ENCODE measurements around the gene SLC49A4. TPM values are rescaled to one million over a fixed set of nuclear protein-coding genes. Genes with fewer than 3 reads are reported as not detected.

SLC49A4 gene
- total RNA-seq, 2 experiments from 2014 or later, result 2.4 TPM

DNA sequence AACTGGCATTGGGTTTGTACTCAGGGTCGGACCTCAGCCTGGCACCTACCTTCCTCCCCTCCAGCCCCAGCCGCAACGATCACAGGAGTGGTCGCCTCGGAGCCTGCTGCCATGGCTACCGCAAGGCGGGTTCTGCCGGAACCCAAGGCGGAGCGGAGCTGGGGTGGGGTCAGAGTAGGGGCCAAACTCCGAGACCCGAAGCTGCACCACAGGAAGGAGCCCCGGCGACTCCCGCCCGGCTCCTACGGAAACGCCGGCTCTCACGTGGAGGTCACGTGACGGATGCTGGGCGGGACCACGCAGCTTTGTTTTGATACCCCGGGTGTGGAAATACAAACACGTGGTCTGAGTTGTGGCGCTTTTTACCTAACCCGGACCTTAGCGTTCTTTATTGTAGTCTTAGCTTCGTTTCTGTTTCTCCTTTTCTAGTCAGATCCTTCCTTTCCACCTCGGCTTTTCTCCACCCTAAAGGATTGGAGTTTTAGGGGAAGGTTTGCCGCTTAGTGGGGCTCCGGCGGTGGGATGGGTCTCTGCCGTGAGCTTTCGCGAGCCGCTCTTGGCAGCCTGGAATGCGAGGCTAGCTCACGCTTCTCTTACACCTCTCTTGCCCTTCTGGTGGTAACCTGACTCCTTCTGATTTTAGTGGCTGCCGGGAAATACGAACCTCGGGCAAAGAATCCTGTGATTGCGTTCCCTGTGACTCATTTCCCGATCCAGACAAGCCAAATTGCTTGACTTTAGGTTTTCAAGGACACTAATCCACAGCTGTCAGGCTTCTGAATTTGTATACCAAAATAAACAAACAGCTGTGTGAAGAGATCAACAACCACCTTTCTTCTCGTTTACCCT, 1.1 kb upstream of the SLC49A4 start, which contains the start of gene HSPBAP1:
HSPBAP1 (minus strand) TSS at position 264 of the 849 bp plus-strand sequence; CDS start at position 113, 151 bp downstream.
- DNase-seq, result peak; percentile 92
- H3K4me3 Mint-ChIP-seq, result peak within 1 kb of the TSS; percentile 82
- peak within 1 kb of the TSS; percentile 70 for H3K27ac Mint-ChIP-seq
- CTCF ChIA-PET, result interaction anchor here (0.6 to 1.2 kb wide), 3 partner anchors 39 to 778 kb away, joined by 3 to 6 read pairs (median 3); no protein-coding TSS in a partner anchor
- H3K4me1 Mint-ChIP-seq, result peaks cover 33% of the 10 kb centered on the region
- no peaks in the 10 kb centered on the region for H3K9me3 Mint-ChIP-seq
- no peaks in the 10 kb centered on the region for H3K27me3 Mint-ChIP-seq
- POLR2A ChIA-PET, result interaction anchor here (0.7 to 1.7 kb wide), 12 partner anchors 9 to 1133 kb away, joined by 3 to 8 read pairs (median 3); partner anchors contain the start of genes DTX3L, HCLS1, PARP14 and PARP9
- no peaks in the 10 kb centered on the region for H3K36me3 Mint-ChIP-seq (ENCODE audit: low read depth)

DNA sequence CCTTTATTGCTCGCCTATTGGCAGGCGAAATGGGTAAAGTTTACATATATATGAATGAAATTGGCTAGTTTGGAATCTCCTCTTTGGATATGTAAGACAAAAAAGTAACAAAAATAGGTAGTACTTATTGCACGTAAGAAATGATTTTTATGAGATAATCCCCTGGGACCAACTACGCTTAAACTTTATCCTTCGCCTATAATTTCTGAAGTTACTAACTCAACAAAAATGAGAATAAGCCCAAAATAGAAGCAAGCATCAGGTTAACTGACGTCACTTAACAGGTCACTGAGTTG, 438 bp upstream of the SLC49A4 start:
- H3K4me3 Mint-ChIP-seq, result peak overlapping the region; percentile 82
- no peaks in the 10 kb centered on the region for H3K9me3 Mint-ChIP-seq
- no peak for DNase-seq
- POLR2A ChIA-PET, result interaction anchor here (0.9 to 1.8 kb wide), 5 partner anchors 10 to 378 kb away, joined by 3 to 8 read pairs (median 3); partner anchors contain the start of genes DTX3L and PARP9
- peak overlapping the region; percentile 70 for H3K27ac Mint-ChIP-seq
- H3K4me1 Mint-ChIP-seq, result peaks cover 33% of the 10 kb centered on the region
- CTCF ChIA-PET, result interaction anchor here (0.6 to 1.2 kb wide), 2 partner anchors 492 to 778 kb away, joined by 3 read pairs; no protein-coding TSS in a partner anchor
- no peaks in the 10 kb centered on the region for H3K27me3 Mint-ChIP-seq
- no peaks in the 10 kb centered on the region for H3K36me3 Mint-ChIP-seq (ENCODE audit: low read depth)

DNA sequence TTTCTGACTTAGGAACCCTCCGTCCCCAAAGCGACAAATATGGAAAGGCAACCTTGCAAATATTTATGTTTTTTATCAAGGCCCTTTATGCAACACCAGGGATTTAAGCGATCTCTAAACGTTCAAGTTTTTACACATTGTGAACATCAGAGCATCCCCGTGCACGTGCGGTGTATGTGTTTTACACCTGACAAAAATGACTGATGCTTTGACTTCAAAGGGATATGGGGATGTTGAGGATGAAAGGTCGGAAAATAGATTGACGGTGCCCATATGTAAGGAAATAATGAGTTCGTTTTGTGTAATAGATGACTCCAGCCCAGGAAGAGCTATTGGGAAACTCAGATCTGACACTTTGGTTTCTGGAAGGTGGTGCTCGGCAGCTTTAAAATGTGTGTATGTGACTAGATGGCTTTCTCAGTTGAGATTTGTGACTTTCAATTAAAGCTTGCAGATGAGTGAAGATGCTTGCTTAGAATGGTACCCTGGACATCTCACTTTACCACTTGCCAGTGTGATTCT, 866 bp downstream of the SLC49A4 start:
- Mint-ChIP-seq H3K4me1 (peaks cover 33% of the 10 kb centered on the region), H3K36me3 (ENCODE audit: low read depth) (no peaks in the 10 kb centered on the region), H3K27me3 (no peaks in the 10 kb centered on the region), H3K27ac (no peak overlapping the region), H3K9me3 (no peaks in the 10 kb centered on the region), H3K4me3 (peak overlapping the region; percentile 66)
- CTCF ChIA-PET, result no interaction called here
- no peak for DNase-seq
- POLR2A ChIA-PET, result interaction anchor here (1.8 kb wide), 1 partner anchor 40 kb away, joined by 3 read pairs; no protein-coding TSS in a partner anchor

DNA sequence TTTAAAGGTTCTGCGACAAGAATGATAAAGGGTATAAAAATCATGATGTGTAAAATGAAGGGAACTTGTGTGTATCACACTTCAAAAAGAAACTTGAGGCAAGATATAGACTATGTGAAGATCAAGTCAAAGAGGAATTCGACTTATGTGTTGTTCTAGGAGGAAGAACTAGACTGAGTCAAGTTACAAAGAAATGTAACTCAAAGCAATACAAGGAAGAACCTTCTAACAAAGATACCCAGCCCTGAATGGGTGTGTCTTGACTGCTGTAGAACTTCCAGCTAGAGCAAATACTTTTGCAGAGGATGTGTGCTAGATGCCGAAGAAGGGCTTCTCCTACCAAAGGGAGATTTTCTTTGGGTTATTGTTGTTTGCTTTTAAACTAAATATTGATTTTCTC, 2.4 kb downstream of the SLC49A4 start:
- Mint-ChIP-seq H3K4me1 (peaks cover 33% of the 10 kb centered on the region), H3K36me3 (ENCODE audit: low read depth) (peaks cover 3% of the 10 kb centered on the region), H3K27ac (peak overlapping the region; percentile 0), H3K9me3 (peaks cover 3% of the 10 kb centered on the region), H3K27me3 (no peaks in the 10 kb centered on the region), H3K4me3 (no peak overlapping the region)
- POLR2A ChIA-PET, result no interaction called here
- CTCF ChIA-PET, result no interaction called here
- no peak for DNase-seq

DNA sequence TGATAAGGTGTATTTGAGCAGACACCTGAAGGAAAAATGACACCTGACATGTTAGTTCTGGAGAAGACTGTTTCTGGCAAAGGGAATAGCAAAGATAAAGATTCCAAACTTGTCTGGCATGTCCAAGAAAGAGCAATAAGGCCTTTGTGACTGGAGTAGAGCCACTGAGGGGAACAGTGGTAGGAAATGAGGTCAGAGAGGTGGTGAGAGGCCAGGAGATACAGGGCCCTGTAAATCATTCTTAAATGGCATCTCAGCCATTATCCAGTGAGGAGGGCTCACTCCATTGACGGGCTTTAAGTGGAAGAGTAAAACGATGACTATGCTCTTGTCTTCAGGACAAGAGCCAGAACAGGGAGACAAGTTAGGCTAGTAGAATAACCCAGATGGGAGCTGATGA, 4.5 kb downstream of the SLC49A4 start:
- H3K36me3 Mint-ChIP-seq (ENCODE audit: low read depth), result peaks cover 14% of the 10 kb centered on the region
- no peak for DNase-seq
- H3K4me3 Mint-ChIP-seq, result no peak overlapping the region
- H3K9me3 Mint-ChIP-seq, result peaks cover 15% of the 10 kb centered on the region
- no peak overlapping the region for H3K27ac Mint-ChIP-seq
- ChIA-PET POLR2A (no interaction called here), CTCF (no interaction called here)
- no peaks in the 10 kb centered on the region for H3K27me3 Mint-ChIP-seq
- peaks cover 32% of the 10 kb centered on the region for H3K4me1 Mint-ChIP-seq

DNA sequence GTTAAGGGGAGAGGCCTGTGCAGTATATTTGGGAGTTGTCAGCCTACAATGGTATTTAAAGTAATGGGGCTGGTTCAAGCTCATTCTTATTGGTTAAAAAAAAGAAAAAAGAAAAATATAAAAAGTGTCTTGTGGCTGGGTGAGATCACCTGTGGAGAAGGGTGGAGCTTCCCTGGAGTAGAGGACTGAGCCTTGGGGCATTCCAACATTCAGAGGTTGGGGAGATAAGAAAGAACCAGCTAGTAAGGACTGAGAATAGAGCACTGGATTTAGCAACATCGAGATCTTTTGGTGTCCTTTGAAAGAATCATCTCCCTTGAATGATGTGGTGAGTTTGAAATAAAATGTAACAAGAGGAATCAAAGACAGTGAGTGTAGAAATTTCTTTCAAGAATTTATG, 5.2 kb downstream of the SLC49A4 start:
- ChIA-PET CTCF (no interaction called here), POLR2A (no interaction called here)
- Mint-ChIP-seq H3K27me3 (no peaks in the 10 kb centered on the region), H3K4me3 (no peak overlapping the region), H3K27ac (no peak overlapping the region), H3K36me3 (ENCODE audit: low read depth) (peaks cover 14% of the 10 kb centered on the region), H3K9me3 (peaks cover 15% of the 10 kb centered on the region), H3K4me1 (peaks cover 27% of the 10 kb centered on the region)
- no peak for DNase-seq

DNA sequence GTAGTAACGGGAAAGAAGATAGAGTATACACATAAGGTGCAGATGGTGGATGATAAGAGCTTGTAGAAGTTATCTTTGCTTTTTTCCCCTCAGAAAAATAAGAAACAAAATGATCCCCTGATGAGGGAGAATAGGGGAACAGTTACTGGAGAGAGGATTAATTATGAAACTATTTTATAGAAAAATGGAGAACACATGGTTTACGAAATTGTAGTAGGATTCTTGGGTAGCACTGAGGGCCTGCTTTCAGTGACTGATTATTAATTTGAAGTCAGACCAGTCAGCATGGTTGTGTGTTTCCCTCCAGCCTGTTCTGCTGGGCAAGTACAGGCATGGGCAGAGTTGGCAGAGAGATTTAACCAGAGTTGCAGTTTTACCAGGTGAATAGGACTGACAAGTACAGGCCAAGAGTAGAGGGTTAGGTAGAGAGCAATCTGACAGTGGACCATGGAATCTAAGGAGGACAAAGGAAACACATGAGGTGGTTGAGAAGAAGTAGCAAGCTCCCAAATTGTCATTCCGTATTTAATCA, 5.9 kb downstream of the SLC49A4 start:
- peaks cover 14% of the 10 kb centered on the region for H3K36me3 Mint-ChIP-seq (ENCODE audit: low read depth)
- peaks cover 15% of the 10 kb centered on the region for H3K9me3 Mint-ChIP-seq
- no peaks in the 10 kb centered on the region for H3K27me3 Mint-ChIP-seq
- H3K4me3 Mint-ChIP-seq, result no peak overlapping the region
- no peak for DNase-seq
- peaks cover 24% of the 10 kb centered on the region for H3K4me1 Mint-ChIP-seq
- ChIA-PET POLR2A (no interaction called here), CTCF (no interaction called here)
- H3K27ac Mint-ChIP-seq, result no peak overlapping the region

DNA sequence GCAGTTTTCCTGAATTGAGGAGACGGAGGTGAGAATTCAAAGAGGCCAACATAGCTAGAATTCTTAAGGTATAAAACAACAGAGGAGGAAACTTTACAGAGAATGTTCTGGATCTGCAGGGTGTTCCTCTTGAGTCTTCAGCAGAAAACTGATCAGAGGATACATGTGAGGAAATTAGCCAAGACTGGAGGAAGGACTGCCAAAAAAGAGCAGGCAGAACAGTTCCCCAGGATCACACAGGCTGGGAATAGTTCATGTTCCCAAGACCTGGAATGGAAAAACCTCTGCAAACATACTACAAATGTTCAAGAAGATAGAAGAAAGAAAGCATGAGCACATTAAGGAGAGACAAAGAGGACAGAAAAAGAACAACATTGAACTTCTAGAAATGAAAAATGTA, 7.5 kb downstream of the SLC49A4 start:
- POLR2A ChIA-PET, result no interaction called here
- DNase-seq, result no peak
- peaks cover 15% of the 10 kb centered on the region for H3K9me3 Mint-ChIP-seq
- no peaks in the 10 kb centered on the region for H3K27me3 Mint-ChIP-seq
- peaks cover 11% of the 10 kb centered on the region for H3K4me1 Mint-ChIP-seq
- H3K27ac Mint-ChIP-seq, result no peak overlapping the region
- CTCF ChIA-PET, result no interaction called here
- peaks cover 16% of the 10 kb centered on the region for H3K36me3 Mint-ChIP-seq (ENCODE audit: low read depth)
- no peak overlapping the region for H3K4me3 Mint-ChIP-seq

DNA sequence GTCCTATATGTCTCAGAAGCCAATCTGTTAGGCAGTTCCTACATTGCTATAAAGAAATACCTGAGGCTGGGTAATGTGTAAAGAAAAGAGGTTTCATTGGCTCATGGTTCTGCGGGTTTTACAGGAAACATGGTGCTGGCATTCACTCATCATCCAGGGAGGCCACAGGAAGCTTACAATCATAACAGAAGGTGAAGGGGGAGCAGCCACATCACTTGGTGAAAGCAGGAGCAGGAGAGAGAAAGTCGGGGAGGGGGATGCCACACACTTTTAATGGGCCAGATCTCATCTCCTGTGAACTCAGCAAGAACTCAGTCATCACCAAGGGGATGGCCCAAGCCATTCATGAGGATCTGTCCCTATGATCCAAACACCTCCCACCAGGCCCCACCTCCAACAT, 9.1 kb downstream of the SLC49A4 start:
- Mint-ChIP-seq H3K27ac (no peak overlapping the region), H3K36me3 (ENCODE audit: low read depth) (peaks cover 26% of the 10 kb centered on the region), H3K4me3 (no peak overlapping the region), H3K4me1 (peaks cover 8% of the 10 kb centered on the region), H3K9me3 (peaks cover 15% of the 10 kb centered on the region), H3K27me3 (no peaks in the 10 kb centered on the region)
- POLR2A ChIA-PET, result interaction anchor here (1.7 kb wide), 1 partner anchor 10 kb away, joined by 5 read pairs; the partner anchor contains the start of gene HSPBAP1
- CTCF ChIA-PET, result no interaction called here
- no peak for DNase-seq

DNA sequence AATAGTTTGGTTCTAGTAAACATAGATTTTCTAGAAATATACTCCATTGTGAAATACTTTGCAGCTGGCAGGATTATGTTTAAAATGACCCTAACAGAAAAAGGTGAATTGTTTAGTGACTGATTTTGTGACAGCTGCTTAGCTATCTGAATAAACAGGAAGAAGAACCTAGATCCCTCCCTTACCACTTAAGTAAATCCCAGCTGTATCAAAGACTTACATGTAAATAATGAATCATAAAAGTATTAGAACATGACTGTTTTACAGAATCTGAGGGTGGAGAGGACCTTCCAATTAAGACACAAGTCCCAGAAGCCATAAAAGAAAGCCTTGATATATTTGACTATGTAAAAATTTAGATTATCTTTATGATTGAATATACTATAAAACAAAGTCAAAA, 15.9 kb downstream of the SLC49A4 start:
- no peak for DNase-seq
- Mint-ChIP-seq H3K4me3 (no peak overlapping the region), H3K36me3 (ENCODE audit: low read depth) (peaks cover 13% of the 10 kb centered on the region), H3K27me3 (no peaks in the 10 kb centered on the region), H3K27ac (no peak overlapping the region), H3K9me3 (no peaks in the 10 kb centered on the region), H3K4me1 (no peaks in the 10 kb centered on the region)
- ChIA-PET CTCF (no interaction called here), POLR2A (no interaction called here)

DNA sequence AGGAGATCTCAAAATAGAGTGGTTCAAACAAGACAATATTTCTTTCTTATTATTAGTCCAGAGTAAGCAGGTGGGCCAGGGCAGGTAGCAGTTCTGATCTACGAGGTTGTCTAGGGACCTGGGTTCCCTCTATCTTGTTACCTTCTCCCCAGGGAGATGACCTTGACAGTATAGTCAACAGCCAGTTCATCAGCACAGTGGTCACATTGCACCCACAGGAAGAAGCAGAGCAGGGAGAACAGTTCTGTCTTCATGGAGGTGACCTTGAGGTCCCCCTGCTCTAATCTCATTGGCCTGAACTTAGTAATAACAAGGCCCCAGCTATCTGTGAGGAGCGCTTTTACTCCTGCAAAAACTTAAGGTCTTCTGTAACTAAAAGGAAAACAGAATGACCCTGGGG, 21.7 kb downstream of the SLC49A4 start:
- H3K4me1 Mint-ChIP-seq, result no peaks in the 10 kb centered on the region
- no peaks in the 10 kb centered on the region for H3K36me3 Mint-ChIP-seq (ENCODE audit: low read depth)
- H3K4me3 Mint-ChIP-seq, result no peak overlapping the region
- ChIA-PET CTCF (interaction anchor here (0.5 kb wide), 1 partner anchor 296 kb away, joined by 3 read pairs; no protein-coding TSS in a partner anchor), POLR2A (no interaction called here)
- no peak overlapping the region for H3K27ac Mint-ChIP-seq
- no peak for DNase-seq
- H3K9me3 Mint-ChIP-seq, result no peaks in the 10 kb centered on the region
- no peaks in the 10 kb centered on the region for H3K27me3 Mint-ChIP-seq

DNA sequence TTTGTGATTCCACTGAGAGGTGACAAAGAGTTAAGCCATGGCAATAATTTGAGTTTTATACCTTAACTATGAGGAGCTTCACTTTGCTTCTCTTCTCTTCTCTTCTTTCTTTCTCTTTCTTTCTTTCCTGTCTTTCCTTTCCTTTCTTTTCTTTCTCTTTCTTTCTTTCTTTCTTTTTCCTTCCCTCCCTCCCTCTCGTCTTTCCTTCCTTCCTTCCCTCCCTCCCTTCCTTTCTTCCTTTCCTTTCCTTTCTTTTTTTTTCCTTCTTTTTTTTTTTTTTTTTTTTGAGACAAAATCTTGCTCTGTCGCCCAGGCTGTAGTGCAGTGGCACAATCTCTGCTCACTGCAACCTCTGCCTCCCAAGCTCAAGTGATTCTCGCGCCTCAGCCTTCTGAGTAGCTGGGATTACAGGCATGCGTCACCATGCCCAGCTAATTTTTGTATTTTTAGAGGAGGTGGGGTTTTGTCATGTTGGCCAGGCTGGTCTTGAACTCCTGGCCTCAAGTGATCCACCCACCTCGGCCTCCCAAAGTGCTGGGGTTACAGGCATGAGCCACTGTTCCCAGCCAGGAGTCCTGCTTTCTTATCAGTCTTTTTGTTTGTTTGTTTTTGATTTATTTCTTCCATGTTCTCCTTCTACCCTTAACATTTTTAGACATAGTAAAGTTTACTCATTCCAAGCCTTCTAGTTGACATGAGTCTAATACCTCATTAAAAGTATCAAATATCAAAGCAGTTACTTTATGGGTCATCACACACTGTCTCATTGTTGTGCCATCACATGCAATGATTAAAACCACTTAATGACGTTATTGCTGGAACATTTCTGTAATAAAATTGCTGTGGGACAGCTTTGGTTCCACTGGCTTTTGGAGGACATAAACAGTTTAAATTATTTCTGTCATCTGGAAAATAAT, 29.9 kb downstream of the SLC49A4 start:
- DNase-seq, result no peak
- Mint-ChIP-seq H3K27me3 (no peaks in the 10 kb centered on the region), H3K4me1 (no peaks in the 10 kb centered on the region), H3K4me3 (no peak overlapping the region), H3K9me3 (no peaks in the 10 kb centered on the region), H3K36me3 (ENCODE audit: low read depth) (no peaks in the 10 kb centered on the region), H3K27ac (no peak overlapping the region)
- ChIA-PET POLR2A (no interaction called here), CTCF (interaction anchor here (0.7 kb wide), 1 partner anchor 19 kb away, joined by 4 read pairs; no protein-coding TSS in a partner anchor)

DNA sequence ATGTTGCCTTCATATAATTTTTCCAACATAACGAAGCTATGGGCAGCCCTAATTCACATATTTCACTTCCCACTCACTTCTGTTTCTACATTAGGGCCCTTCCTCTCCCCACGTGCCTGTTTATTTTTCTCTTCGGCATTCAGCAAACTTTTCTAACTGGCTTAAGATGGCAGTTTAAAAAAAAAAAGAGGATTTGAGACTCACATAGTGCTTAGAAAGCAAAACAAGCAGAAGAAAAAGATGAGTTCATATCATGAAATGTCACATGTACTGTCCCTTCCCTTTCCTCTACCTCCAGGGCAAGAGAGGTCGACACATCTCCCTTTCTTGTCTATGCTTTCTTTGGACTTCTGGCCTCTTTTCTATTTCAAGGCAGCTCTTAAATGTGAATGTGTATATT, 30.6 kb downstream of the SLC49A4 start:
- ChIA-PET CTCF (no interaction called here), POLR2A (no interaction called here)
- H3K36me3 Mint-ChIP-seq (ENCODE audit: low read depth), result no peaks in the 10 kb centered on the region
- DNase-seq, result no peak
- H3K27me3 Mint-ChIP-seq, result no peaks in the 10 kb centered on the region
- H3K4me1 Mint-ChIP-seq, result no peaks in the 10 kb centered on the region
- no peaks in the 10 kb centered on the region for H3K9me3 Mint-ChIP-seq
- H3K27ac Mint-ChIP-seq, result no peak overlapping the region
- H3K4me3 Mint-ChIP-seq, result no peak overlapping the region

Measured in activated CD4-positive, alpha-beta memory T cell treated with anti-CD3 and anti-CD28 coated beads, Interleukin-2, amount 10 ng/mL, durations not matched to agents 7 days and 5 days (primary cell).